Measurements from ENCODE around the gene FNBP1L.
"Not testable (repeated sequence)": the region's sequence is repeated elsewhere in the genome, so short reads cannot be mapped to it uniquely, and the experiment has no call there.

FNBP1L gene

GRCh38 chr1:93579891-93580290 is 132.0 kb downstream of the FNBP1L start:
- Histone ChIP-seq H3K36me3 (ENCODE audit: control insufficient read depth in 1 of 2, insufficient read depth in 2 of 2, low read length in 2 of 2) (peaks cover 8 to 26% of the 10 kb centered on the region in 2 donors), H3K27me3 (ENCODE audit: control insufficient read depth in 1 of 2, insufficient read depth in 2 of 2, low read length in 2 of 2) (no peaks in the 10 kb centered on the region), H3K27ac (ENCODE audit: low read depth, low read length) (peak overlapping the region; percentile 34), H3K9ac (ENCODE audit: low read depth in 1 of 2, low read length in 2 of 2) (peak overlapping the region; percentile 26 to 35), H3K4me3 (ENCODE audit: low read depth in 1 of 2, low read length in 2 of 2) (peak overlapping the region; percentile 4 to 23), H3K9me3 (ENCODE audit: control insufficient read depth in 1 of 2, low read length in 2 of 2) (no peaks in the 10 kb centered on the region), H3K4me1 (ENCODE audit: control insufficient read depth in 1 of 2, insufficient read depth in 2 of 2, low read length in 2 of 2) (peaks cover 22 to 42% of the 10 kb centered on the region in 2 donors)

- Histone ChIP-seq H3K9me3 (ENCODE audit: control insufficient read depth in 1 of 2, low read length in 2 of 2) (no peaks in the 10 kb centered on the region), H3K36me3 (ENCODE audit: control insufficient read depth in 1 of 2, insufficient read depth in 2 of 2, low read length in 2 of 2) (peaks cover 1 to 13% of the 10 kb centered on the region in 2 donors), H3K4me3 (ENCODE audit: low read depth in 1 of 2, low read length in 2 of 2) (peak overlapping the region; percentile 48 to 81), H3K27ac (ENCODE audit: low read depth, low read length) (peak overlapping the region; percentile 65), H3K9ac (ENCODE audit: low read depth in 1 of 2, low read length in 2 of 2) (peak overlapping the region; percentile 81 to 82), H3K4me1 (ENCODE audit: control insufficient read depth in 1 of 2, insufficient read depth in 2 of 2, low read length in 2 of 2) (peaks cover 26 to 55% of the 10 kb centered on the region in 2 donors), H3K27me3 (ENCODE audit: control insufficient read depth in 1 of 2, insufficient read depth in 2 of 2, low read length in 2 of 2) (no peaks in the 10 kb centered on the region)
Measured at GRCh38 chr1:93581917-93582850, 134.3 kb downstream of the FNBP1L start.

- Histone ChIP-seq H3K9me3 (ENCODE audit: control insufficient read depth in 1 of 2, low read length in 2 of 2) (no peaks in the 10 kb centered on the region), H3K4me3 (ENCODE audit: low read depth in 1 of 2, low read length in 2 of 2) (peak overlapping the region; percentile 65 to 81), H3K4me1 (ENCODE audit: control insufficient read depth in 1 of 2, insufficient read depth in 2 of 2, low read length in 2 of 2) (peaks cover 20 to 48% of the 10 kb centered on the region in 2 donors), H3K27me3 (ENCODE audit: control insufficient read depth in 1 of 2, insufficient read depth in 2 of 2, low read length in 2 of 2) (no peaks in the 10 kb centered on the region), H3K9ac (ENCODE audit: low read depth in 1 of 2, low read length in 2 of 2) (peak overlapping the region; percentile 55 to 81), H3K27ac (ENCODE audit: low read depth, low read length) (peak overlapping the region; percentile 89), H3K36me3 (ENCODE audit: control insufficient read depth in 1 of 2, insufficient read depth in 2 of 2, low read length in 2 of 2) (peaks cover 5 to 30% of the 10 kb centered on the region in 2 donors)
Measured at GRCh38 chr1:93584261-93585003, 136.5 kb downstream of the FNBP1L start.

- Histone ChIP-seq H3K27ac (ENCODE audit: low read depth, low read length) (peak overlapping the region; percentile 89), H3K4me3 (ENCODE audit: low read depth in 1 of 2, low read length in 2 of 2) (peak overlapping the region; percentile 65 to 81), H3K9ac (ENCODE audit: low read depth in 1 of 2, low read length in 2 of 2) (peak overlapping the region; percentile 55 to 81), H3K4me1 (ENCODE audit: control insufficient read depth in 1 of 2, insufficient read depth in 2 of 2, low read length in 2 of 2) (peaks cover 19 to 39% of the 10 kb centered on the region in 2 donors), H3K9me3 (ENCODE audit: control insufficient read depth in 1 of 2, low read length in 2 of 2) (no peaks in the 10 kb centered on the region), H3K36me3 (ENCODE audit: control insufficient read depth in 1 of 2, insufficient read depth in 2 of 2, low read length in 2 of 2) (peaks cover 5 to 34% of the 10 kb centered on the region in 2 donors), H3K27me3 (ENCODE audit: control insufficient read depth in 1 of 2, insufficient read depth in 2 of 2, low read length in 2 of 2) (no peaks in the 10 kb centered on the region)
Measured at GRCh38 chr1:93585059-93585966, 137.4 kb downstream of the FNBP1L start.

- H3K27ac ChIP-seq (ENCODE audit: low read depth, low read length), result no peak overlapping the region
- H3K27me3 ChIP-seq (ENCODE audit: control insufficient read depth in 1 of 2, insufficient read depth in 2 of 2, low read length in 2 of 2), result no peaks in the 10 kb centered on the region
- H3K9me3 ChIP-seq (ENCODE audit: control insufficient read depth in 1 of 2, low read length in 2 of 2), result no peaks in the 10 kb centered on the region
- no peak overlapping the region for H3K9ac ChIP-seq (ENCODE audit: low read depth in 1 of 2, low read length in 2 of 2)
- H3K4me3 ChIP-seq (ENCODE audit: low read depth in 1 of 2, low read length in 2 of 2), result no peak overlapping the region
- H3K4me1 ChIP-seq (ENCODE audit: control insufficient read depth in 1 of 2, insufficient read depth in 2 of 2, low read length in 2 of 2), result peaks cover 25 to 45% of the 10 kb centered on the region in 2 donors
- H3K36me3 ChIP-seq (ENCODE audit: control insufficient read depth in 1 of 2, insufficient read depth in 2 of 2, low read length in 2 of 2), result peaks cover 5 to 28% of the 10 kb centered on the region in 2 donors
Measured at GRCh38 chr1:93587354-93587753, 139.4 kb downstream of the FNBP1L start.

- Histone ChIP-seq H3K9me3 (ENCODE audit: control insufficient read depth in 1 of 2, low read length in 2 of 2) (no peaks in the 10 kb centered on the region), H3K4me1 (ENCODE audit: control insufficient read depth in 1 of 2, insufficient read depth in 2 of 2, low read length in 2 of 2) (peaks cover 30 to 46% of the 10 kb centered on the region in 2 donors), H3K36me3 (ENCODE audit: control insufficient read depth in 1 of 2, insufficient read depth in 2 of 2, low read length in 2 of 2) (peaks cover 5 to 25% of the 10 kb centered on the region in 2 donors), H3K27me3 (ENCODE audit: control insufficient read depth in 1 of 2, insufficient read depth in 2 of 2, low read length in 2 of 2) (no peaks in the 10 kb centered on the region), H3K4me3 (ENCODE audit: low read depth in 1 of 2, low read length in 2 of 2) (no peak overlapping the region), H3K27ac (ENCODE audit: low read depth, low read length) (no peak overlapping the region), H3K9ac (ENCODE audit: low read depth in 1 of 2, low read length in 2 of 2) (no peak overlapping the region)
Measured at GRCh38 chr1:93588206-93588605, 140.3 kb downstream of the FNBP1L start.

- no peak overlapping the region for H3K27ac ChIP-seq (ENCODE audit: low read depth, low read length)
- H3K9ac ChIP-seq (ENCODE audit: low read depth in 1 of 2, low read length in 2 of 2), result no peak overlapping the region
- peaks cover 5 to 25% of the 10 kb centered on the region in 2 donors for H3K36me3 ChIP-seq (ENCODE audit: control insufficient read depth in 1 of 2, insufficient read depth in 2 of 2, low read length in 2 of 2)
- no peak overlapping the region for H3K4me3 ChIP-seq (ENCODE audit: low read depth in 1 of 2, low read length in 2 of 2)
- no peaks in the 10 kb centered on the region for H3K9me3 ChIP-seq (ENCODE audit: control insufficient read depth in 1 of 2, low read length in 2 of 2)
- H3K4me1 ChIP-seq (ENCODE audit: control insufficient read depth in 1 of 2, insufficient read depth in 2 of 2, low read length in 2 of 2), result peaks cover 28 to 48% of the 10 kb centered on the region in 2 donors
- no peaks in the 10 kb centered on the region for H3K27me3 ChIP-seq (ENCODE audit: control insufficient read depth in 1 of 2, insufficient read depth in 2 of 2, low read length in 2 of 2)
Measured at GRCh38 chr1:93588955-93589354, 141.0 kb downstream of the FNBP1L start.

GRCh38 chr1:93591291-93591675 is 143.4 kb downstream of the FNBP1L start:
- H3K9me3 ChIP-seq (ENCODE audit: control insufficient read depth in 1 of 2, low read length in 2 of 2); H3K9ac ChIP-seq (ENCODE audit: low read depth in 1 of 2, low read length in 2 of 2); H3K27ac ChIP-seq (ENCODE audit: low read depth, low read length); H3K27me3 ChIP-seq (ENCODE audit: control insufficient read depth in 1 of 2, insufficient read depth in 2 of 2, low read length in 2 of 2): not testable (repeated sequence)
- H3K4me3 ChIP-seq (ENCODE audit: low read depth in 1 of 2, low read length in 2 of 2), result peak overlapping the region in 1 of 2 donors; percentile 41
- peaks cover 5 to 25% of the 10 kb centered on the region in 2 donors for H3K36me3 ChIP-seq (ENCODE audit: control insufficient read depth in 1 of 2, insufficient read depth in 2 of 2, low read length in 2 of 2)
- peaks cover 39 to 42% of the 10 kb centered on the region in 2 donors for H3K4me1 ChIP-seq (ENCODE audit: control insufficient read depth in 1 of 2, insufficient read depth in 2 of 2, low read length in 2 of 2)

- H3K9ac ChIP-seq (ENCODE audit: low read depth in 1 of 2, low read length in 2 of 2), result peak overlapping the region; percentile 71 to 83
- H3K4me3 ChIP-seq (ENCODE audit: low read depth in 1 of 2, low read length in 2 of 2), result peak overlapping the region; percentile 65 to 72
- peaks cover 39 to 43% of the 10 kb centered on the region in 2 donors for H3K4me1 ChIP-seq (ENCODE audit: control insufficient read depth in 1 of 2, insufficient read depth in 2 of 2, low read length in 2 of 2)
- peak overlapping the region; percentile 90 for H3K27ac ChIP-seq (ENCODE audit: low read depth, low read length)
- H3K36me3 ChIP-seq (ENCODE audit: control insufficient read depth in 1 of 2, insufficient read depth in 2 of 2, low read length in 2 of 2), result peaks cover 5 to 25% of the 10 kb centered on the region in 2 donors
- no peaks in the 10 kb centered on the region for H3K27me3 ChIP-seq (ENCODE audit: control insufficient read depth in 1 of 2, insufficient read depth in 2 of 2, low read length in 2 of 2)
- H3K9me3 ChIP-seq (ENCODE audit: control insufficient read depth in 1 of 2, low read length in 2 of 2), result no peaks in the 10 kb centered on the region
Measured at GRCh38 chr1:93591676-93592550, 144.0 kb downstream of the FNBP1L start.

All from duodenal mucosa (tissue), 2 donors.